Right forelimb (tissue), 1 donor: Measurements from ENCODE around the gene AJUBA.

Experiments used
- DNase-seq: peaks from one replicate; pipeline ENCODE4 v3.0.0-alpha.2; 2018

The AJUBA gene

DNA sequence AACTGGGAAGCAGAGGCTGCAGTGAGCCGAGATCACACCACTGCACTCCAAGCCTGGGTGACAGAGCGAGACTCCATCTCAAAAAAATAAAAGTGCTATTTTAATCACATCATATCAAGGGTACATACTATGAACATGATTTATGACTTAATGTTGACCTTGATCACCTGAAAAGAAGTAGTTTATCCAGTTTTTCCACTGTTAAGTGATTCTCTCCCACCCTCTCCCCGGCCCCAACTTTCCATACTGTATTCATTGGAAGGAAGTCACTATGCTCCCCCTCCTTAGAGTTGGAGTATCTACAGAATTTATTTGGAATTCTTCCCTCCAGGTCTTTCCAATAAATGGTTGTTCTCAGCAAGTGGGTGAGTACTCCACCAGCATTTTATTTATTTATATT is 50.2 kb downstream of the AJUBA start:
- DNase-seq: no peak

DNA sequence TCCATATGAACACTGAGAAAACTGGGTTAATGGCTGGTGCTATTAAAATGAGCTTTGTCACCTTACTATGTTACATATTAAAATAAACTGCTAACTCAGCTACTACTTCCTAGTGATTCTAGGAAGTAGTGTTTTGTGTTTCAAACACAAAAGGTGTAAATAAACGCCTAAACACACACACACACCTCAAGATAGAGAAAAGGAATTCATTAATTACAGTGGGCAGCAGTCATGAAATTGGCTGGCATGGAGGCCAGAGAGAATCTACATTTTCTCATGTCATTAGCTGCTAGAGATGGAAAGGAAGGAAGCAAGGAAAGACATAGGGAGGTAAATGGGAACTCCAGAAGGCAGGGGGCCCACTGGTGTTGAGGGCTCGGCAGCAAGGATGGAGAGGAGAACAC is 52.4 kb downstream of the AJUBA start:
- no peak for DNase-seq

DNA sequence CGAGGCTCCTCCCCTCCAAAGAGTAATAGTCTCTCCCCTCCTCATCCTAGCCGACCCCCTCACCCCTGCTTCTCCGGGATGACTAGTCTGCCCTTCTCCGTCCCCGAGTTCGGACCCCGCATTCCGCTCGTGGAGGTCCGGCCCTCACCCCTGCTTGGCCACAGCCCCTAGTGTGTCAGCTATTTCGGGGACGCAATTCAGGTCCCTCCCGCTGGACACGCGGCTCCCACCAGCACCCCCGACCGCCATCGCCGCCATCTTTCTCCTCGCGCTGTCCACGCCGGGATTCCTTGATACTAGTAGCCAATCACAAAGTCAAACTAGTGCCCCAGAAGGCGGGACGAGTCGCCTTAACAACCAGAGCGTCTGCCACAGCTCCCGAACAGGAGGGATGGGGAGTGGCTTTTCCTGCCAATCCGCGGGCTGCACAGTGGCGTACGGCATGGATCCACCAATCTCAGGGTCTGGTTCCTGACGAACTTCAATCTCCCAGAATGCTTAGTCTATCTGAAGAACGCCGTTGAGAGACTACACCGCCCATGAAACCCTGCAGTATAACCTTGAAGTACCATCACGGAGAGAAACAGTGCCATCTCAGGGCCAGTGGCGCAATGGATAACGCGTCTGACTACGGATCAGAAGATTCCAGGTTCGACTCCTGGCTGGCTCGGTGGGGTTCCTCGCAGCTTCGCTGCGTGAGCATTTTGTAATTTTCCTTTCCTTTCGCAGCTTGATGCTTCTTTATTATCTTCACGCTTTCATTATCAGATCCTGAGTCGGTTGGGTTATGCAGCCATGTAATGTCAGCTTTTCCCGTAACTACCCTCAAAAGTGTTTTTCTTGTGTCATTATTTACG is 53.0 kb downstream of the AJUBA start, which contains the start of gene PRMT5:
TSS of gene PRMT5 (minus strand) at position 273 of the 857 bp plus-strand sequence. CDS start at position 258, 15 bp downstream.
- peak; percentile 100 for DNase-seq

DNA sequence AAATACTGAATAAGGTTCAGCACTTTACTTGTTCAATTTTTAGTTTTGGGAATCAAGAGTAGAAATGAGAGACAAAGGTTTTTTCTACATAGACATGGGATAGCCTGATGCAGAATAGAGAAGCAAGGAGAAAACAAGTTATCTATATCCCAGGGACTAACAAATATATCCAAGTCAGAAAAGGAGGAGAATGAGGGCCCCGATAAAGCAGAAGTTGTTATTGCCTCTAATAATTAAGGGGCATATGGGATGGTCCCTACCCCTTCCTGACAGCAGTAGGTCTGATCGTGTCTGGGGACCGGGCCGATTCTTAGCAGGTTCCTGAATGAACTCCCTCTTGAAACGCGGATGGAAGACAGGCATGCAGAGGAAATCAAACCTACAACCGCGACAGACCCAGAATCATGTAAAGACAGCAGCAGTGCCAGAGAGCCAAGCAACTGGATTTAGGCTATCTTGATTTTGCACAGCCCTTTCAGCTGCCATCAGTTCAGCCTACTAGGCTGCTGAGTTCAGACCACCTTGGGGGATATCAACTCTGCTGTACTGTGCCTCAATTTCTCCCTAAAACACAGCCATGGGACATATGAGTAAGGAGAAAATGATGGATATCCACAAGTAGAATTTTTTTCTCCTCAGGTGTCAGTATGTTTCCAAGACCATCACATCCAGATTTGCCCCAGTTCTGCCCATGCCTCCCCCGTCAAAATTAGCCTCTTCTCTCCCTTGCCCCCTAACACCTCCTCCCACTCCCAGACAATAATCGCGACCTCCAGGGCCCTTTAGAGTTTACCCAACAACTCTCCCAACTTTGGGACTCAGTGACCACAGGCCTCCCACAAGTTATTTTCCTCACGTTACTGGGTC is 53.9 kb downstream of the AJUBA start:
- peak; percentile 50 for DNase-seq

DNA sequence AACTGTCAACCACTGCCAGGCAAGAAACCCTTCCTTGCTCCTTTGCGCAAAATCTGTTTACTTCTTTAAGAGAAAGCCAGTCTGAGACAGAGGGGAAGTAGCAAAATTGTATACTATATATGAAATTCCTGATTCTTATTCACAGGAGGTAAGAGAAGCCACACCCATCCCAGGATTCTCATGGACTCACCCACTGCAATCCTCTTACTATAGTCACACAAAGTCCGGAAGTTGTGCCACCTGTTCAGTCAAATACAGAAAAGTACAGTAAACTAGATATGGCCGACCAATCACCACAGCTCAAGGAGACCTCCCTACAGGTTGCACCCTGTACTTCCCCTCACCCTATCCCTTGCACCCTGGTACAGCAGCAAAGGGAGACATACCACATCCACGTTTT is 56.0 kb downstream of the AJUBA start:
- DNase-seq: no peak

DNA sequence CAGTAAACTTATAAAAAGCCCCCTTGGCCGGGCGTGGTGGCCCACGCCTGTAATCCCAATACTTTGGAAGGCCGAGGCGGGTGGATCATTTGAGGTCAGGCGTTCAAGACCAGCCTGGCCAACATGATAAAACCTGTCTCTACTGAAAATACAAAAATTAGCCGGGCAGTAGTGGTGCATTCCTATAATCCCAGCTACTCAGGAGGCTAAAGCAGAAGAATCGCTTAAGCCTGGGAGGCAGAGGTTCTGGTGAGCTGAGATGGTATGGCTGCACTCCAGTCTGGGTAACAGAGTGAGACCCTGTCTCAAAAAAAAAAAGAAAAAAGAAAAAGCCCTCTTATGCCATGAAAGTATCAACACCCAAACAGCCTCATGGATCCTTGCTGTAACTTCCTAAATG is 56.8 kb downstream of the AJUBA start:
- DNase-seq: no peak

DNA sequence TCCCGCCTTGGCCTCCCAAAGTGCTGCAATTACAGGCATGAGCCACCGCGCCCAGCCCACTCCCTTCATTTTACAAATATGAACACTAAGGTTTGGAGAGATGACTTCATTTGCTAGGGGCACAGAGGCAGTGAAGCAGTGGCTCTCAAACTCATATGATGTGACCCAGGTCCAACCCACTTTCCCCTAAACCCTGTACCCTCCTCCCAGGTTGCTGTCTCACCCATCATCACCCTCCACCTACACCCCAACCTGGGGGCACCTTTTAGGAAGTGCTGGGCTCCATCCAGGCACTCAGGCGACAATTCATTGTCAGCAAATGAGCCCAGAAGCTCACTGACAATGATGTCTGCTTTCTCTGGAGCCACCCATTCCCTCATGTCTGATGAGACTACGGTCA is 58.6 kb downstream of the AJUBA start:
- no peak for DNase-seq

DNA sequence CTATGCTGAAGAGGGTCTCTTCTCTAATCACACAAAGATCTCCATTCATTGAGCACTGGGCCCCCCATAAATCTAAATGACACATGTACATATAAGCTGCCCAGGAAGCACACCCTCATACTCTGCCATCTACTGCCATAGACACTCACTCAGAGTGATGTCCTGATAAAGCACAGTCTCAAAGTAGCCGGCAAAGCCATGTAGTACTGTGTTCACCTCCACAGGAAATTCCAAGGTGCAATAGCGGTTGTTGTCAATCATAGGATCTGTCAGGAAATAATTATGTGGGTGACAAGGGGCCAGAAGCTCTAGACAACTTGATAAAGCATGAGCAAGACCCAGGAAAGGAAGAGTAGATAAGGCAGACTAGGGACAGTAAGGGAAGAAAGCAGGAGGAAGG is 60.1 kb downstream of the AJUBA start:
- no peak for DNase-seq
